Measurements from ENCODE around the gene RASAL1.
"Not testable (repeated sequence)": the region's sequence is repeated elsewhere in the genome, so short reads cannot be mapped to it uniquely, and the experiment has no call there.

DNA sequence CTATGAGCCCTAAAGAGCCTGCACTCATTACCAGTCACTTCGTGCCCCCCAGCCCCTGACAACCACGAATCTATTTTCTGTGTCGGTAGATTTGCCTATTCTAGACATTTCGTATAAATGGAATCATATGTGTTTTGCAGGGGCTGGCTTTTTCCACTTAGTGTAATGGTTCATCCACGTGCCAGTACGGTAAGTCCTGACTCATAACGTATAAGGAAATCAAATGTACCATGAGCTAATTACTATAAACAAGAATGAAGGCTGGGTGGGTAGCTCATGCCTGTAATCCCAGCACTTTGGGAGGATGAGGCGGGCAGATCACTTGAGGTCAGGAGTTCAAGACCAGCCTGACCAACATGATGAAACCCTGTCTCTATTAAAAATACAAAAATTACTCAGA, 17.9 kb downstream of the RASAL1 start:
- TF ChIP-seq, protein P1, sequence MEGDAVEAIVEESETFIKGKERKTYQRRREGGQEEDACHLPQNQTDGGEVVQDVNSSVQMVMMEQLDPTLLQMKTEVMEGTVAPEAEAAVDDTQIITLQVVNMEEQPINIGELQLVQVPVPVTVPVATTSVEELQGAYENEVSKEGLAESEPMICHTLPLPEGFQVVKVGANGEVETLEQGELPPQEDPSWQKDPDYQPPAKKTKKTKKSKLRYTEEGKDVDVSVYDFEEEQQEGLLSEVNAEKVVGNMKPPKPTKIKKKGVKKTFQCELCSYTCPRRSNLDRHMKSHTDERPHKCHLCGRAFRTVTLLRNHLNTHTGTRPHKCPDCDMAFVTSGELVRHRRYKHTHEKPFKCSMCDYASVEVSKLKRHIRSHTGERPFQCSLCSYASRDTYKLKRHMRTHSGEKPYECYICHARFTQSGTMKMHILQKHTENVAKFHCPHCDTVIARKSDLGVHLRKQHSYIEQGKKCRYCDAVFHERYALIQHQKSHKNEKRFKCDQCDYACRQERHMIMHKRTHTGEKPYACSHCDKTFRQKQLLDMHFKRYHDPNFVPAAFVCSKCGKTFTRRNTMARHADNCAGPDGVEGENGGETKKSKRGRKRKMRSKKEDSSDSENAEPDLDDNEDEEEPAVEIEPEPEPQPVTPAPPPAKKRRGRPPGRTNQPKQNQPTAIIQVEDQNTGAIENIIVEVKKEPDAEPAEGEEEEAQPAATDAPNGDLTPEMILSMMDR (conservative IDR thresholded peaks at IDR 0.05 in 1 of 2, IDR thresholded peaks at IDR 0.05 in 1 of 2; ENCODE audit: low read depth in 1 of 2, low read length in 2 of 2): not testable (repeated sequence)
- not testable (repeated sequence) for TF ChIP-seq EZH2 (IDR thresholded peaks at IDR 0.05; ENCODE audit: low read length, missing control alignments)

Measured in fibroblast of lung (primary cell).